CD4-positive, alpha-beta T cell treated with Interleukin-4 for 4 hours (primary cell): Measurements from ENCODE around the gene CENPW.

Source experiments
- DNase-seq: peaks from one replicate; pipeline ENCODE4 v3.0.0-alpha.2; 2020

Gene CENPW

GRCh38 chr6:126374372-126374771 is 34.5 kb downstream of the CENPW start:
- DNase-seq = no peak

DNA sequence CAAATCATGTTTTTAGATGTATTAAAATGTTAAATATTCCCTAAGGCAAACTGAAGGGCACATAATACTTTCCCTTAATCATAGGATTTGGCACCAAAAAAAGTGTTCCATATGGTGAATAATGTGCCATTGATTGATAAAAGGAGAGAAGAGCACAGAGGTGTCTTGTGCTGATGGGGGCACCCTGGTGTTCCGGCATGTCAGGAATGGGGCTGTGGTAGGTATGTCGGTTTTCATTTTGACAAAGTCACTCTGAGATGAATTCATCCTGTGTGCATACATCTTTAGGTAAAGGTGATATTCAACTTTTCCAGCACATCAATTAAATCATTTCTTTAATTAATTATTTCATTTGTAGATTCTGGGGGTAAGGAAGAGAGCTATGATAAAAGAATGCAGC is 36.8 kb downstream of the CENPW start:
- DNase-seq = no peak

GRCh38 chr6:126377594-126378153 is 37.8 kb downstream of the CENPW start:
- DNase-seq = no peak

- DNase-seq = no peak
Measured at GRCh38 chr6:126380072-126380583, 40.2 kb downstream of the CENPW start.

DNA sequence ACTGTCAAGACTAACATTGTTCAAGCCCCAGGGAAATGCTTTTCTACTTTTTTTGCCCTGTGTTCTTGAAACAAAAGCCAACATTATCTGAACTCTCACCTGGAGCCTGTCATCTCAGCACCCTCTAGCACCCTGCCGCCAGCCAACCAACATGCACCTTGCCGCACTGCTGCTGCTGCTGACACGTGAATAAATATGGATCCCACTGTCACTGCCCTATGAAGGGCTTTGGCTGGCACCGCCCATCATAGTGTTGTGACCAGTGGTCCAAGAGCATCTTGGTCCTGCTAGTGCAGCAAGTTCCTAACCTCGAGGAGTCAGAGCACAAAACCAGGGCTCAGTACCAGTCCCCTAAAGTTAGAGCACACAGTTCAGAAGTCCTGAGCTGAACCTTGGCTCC is 41.6 kb downstream of the CENPW start:
- no peak for DNase-seq

DNA sequence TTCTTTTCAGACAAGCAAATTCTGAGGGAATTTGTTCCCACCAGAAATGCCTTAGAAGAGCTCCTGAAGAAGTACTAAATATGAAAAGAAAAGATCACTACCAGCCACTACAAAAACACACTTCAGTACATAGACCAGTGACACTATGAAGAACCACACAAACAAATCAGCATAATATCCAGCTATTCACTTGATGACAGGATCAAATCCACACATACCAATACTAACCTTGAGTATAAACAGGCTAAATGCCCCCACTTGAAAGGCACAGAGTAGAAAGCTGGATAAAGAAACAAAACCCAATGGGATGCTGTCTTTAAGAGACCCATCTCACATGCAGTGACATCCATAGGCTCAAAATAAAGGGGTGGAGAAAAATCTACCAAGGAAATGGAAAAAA is 43.3 kb downstream of the CENPW start:
- no peak for DNase-seq

GRCh38 chr6:126385536-126385935 is 45.6 kb downstream of the CENPW start:
- no peak for DNase-seq

- DNase-seq = no peak
Measured at GRCh38 chr6:126388104-126388598, 48.2 kb downstream of the CENPW start.

GRCh38 chr6:126396131-126396530 is 56.2 kb downstream of the CENPW start:
- no peak for DNase-seq
